Measurements from ENCODE around the gene NIT1. TPM values are rescaled to one million over a fixed set of nuclear protein-coding genes. Genes with fewer than 3 reads are reported as not detected.

NIT1 gene
- total and polyA plus RNA-seq, 10 of the 15 experiments (the other 5 are each of a cell fraction or from before 2014, with no cell fraction given), result 19.2 to 54.4 (median 28.3) TPM

DNA sequence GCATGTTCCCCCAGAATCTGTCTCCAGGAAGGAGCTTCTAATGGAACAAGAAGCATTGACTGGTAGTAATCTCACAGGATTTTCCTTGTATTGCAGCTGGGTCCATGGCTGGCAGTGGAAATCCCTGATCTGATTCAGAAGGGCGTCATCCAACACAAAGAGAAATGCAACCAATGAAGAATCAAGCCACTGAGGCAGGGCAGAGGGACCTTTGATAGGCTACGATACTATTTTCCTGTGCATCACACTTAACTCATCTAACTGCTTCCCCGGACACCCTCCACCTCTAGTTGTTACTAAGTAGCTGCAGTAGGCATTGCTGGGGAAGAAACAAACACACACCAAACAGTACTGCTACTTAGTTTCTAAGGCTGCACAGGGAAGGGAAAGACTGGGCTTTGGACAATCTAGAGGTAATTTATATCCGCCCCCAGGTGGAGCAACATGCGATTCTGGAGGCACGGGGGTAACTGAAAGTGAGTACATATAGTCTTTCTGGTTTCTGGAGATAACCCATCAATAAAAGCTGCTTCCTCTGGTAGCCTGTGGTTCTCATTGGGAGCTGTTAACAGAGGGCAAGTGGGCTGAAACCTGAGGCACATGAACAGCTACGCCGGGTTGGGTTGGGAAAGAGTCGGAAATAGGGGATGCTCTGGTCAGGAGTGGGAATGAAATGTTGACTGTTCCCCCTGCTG is 40.6 kb downstream of the NIT1 start:
- ChIA-PET RAD21 (ENCODE audit: unreplicated experiment) (interaction anchor here (0.8 to 1.3 kb wide), 3 partner anchors 46 to 161 kb away, joined by 3 to 4 read pairs (median 3); no protein-coding TSS in a partner anchor), POLR2A (interaction anchor here (0.8 to 2.2 kb wide), 4 partner anchors 9 to 25 kb away, joined by 3 to 8 read pairs (median 4); no protein-coding TSS in a partner anchor), SMC1A (ENCODE audit: uncharacterized antibody, unreplicated experiment) (interaction anchor here (0.6 to 1.5 kb wide), 5 partner anchors 8 to 227 kb away, joined by 3 to 6 read pairs (median 3); partner anchors contain the start of gene PPOX), CTCF (interaction anchor here (0.8 to 2.2 kb wide), 14 partner anchors 8 to 225 kb away, joined by 3 to 18 read pairs (median 4); partner anchors contain the start of genes B4GALT3, PPOX and USF1)
- Histone ChIP-seq H3K4me1 (ENCODE audit: control insufficient read depth, insufficient read depth, low read length) (peaks cover 17% of the 10 kb centered on the region), H2AFZ (ENCODE audit: control insufficient read depth, low read depth, low read length) (0 out of 2 replicates have a peak overlapping the region, but pooled peaks have one; percentile 82), H3K4me3 (peak overlapping the region; percentile 83; the same call in 1 of the 2 replicates), H3K36me3 (ENCODE audit: control insufficient read depth in 2 of 2, insufficient read depth in 2 of 2, low read length in 1 of 2) (peaks cover 0 to 12% of the 10 kb centered on the region in 2 experiments), H3K79me2 (ENCODE audit: control insufficient read depth, insufficient read depth, low read length) (peaks cover 24% of the 10 kb centered on the region), H3K4me2 (ENCODE audit: control insufficient read depth, insufficient read depth) (peak overlapping the region; percentile 83), H3K27ac (ENCODE audit: control insufficient read depth, insufficient read depth) (peak overlapping the region; percentile 68; the same call in 1 of the 2 replicates), H3K9ac (ENCODE audit: control insufficient read depth, insufficient read depth, low read length) (no peak overlapping the region), H3K27me3 (replicated peaks in 1 of 2; ENCODE audit: control insufficient read depth in 2 of 2, insufficient read depth in 2 of 2, low read length in 1 of 2) (no peaks in the 10 kb centered on the region), H3K9me3 (replicated peaks; ENCODE audit: control insufficient read depth, insufficient read depth, low read length) (no peaks in the 10 kb centered on the region), H4K20me1 (ENCODE audit: control insufficient read depth, insufficient read depth) (no peaks in the 10 kb centered on the region)
- BruUV-seq (replicated peaks), result TSS peak; percentile 9
- WGBS (ENCODE audit: insufficient coverage, insufficient replicate concordance, low lambda C conversion rate, missing lambda C conversion rate), result 31% methylated on average over 9 of the region's 9 CpGs
- in situ Hi-C loops (cut with MboI) (no loop called here), intact Hi-C loops (cut with micrococcal nuclease; ENCODE audit: unreplicated experiment) (no loop called here)
- no peak for FAIRE-seq
- no peak for DNase-seq (ENCODE audit: low read depth, low spot score)
- no peak for TF ChIP-seq MEF2A (IDR thresholded peaks at IDR 0.05; ENCODE audit: insufficient read depth, low read depth, low read length)
- TF ChIP-seq, protein P1, sequence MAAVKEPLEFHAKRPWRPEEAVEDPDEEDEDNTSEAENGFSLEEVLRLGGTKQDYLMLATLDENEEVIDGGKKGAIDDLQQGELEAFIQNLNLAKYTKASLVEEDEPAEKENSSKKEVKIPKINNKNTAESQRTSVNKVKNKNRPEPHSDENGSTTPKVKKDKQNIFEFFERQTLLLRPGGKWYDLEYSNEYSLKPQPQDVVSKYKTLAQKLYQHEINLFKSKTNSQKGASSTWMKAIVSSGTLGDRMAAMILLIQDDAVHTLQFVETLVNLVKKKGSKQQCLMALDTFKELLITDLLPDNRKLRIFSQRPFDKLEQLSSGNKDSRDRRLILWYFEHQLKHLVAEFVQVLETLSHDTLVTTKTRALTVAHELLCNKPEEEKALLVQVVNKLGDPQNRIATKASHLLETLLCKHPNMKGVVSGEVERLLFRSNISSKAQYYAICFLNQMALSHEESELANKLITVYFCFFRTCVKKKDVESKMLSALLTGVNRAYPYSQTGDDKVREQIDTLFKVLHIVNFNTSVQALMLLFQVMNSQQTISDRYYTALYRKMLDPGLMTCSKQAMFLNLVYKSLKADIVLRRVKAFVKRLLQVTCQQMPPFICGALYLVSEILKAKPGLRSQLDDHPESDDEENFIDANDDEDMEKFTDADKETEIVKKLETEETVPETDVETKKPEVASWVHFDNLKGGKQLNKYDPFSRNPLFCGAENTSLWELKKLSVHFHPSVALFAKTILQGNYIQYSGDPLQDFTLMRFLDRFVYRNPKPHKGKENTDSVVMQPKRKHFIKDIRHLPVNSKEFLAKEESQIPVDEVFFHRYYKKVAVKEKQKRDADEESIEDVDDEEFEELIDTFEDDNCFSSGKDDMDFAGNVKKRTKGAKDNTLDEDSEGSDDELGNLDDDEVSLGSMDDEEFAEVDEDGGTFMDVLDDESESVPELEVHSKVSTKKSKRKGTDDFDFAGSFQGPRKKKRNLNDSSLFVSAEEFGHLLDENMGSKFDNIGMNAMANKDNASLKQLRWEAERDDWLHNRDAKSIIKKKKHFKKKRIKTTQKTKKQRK (IDR thresholded peaks at IDR 0.05; ENCODE audit: low read depth, low read length), result no peak
- TF ChIP-seq POLR2AphosphoS2 (IDR thresholded peaks at IDR 0.05; ENCODE audit: low read depth, low read length), result no peak
- no peak for TF ChIP-seq SUPT20H (IDR thresholded peaks at IDR 0.05; ENCODE audit: borderline replicate concordance, control insufficient read depth, low read depth, low read length)
- TF ChIP-seq HDAC2 (IDR thresholded peaks at IDR 0.05), result no peak
- TF ChIP-seq, protein P2, sequence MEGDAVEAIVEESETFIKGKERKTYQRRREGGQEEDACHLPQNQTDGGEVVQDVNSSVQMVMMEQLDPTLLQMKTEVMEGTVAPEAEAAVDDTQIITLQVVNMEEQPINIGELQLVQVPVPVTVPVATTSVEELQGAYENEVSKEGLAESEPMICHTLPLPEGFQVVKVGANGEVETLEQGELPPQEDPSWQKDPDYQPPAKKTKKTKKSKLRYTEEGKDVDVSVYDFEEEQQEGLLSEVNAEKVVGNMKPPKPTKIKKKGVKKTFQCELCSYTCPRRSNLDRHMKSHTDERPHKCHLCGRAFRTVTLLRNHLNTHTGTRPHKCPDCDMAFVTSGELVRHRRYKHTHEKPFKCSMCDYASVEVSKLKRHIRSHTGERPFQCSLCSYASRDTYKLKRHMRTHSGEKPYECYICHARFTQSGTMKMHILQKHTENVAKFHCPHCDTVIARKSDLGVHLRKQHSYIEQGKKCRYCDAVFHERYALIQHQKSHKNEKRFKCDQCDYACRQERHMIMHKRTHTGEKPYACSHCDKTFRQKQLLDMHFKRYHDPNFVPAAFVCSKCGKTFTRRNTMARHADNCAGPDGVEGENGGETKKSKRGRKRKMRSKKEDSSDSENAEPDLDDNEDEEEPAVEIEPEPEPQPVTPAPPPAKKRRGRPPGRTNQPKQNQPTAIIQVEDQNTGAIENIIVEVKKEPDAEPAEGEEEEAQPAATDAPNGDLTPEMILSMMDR (IDR thresholded peaks at IDR 0.05 in 2 of 3, conservative IDR thresholded peaks at IDR 0.05 in 1 of 3; ENCODE audit: control insufficient read depth in 2 of 3, extremely low read depth in 1 of 3, insufficient read depth in 1 of 3, low read depth in 3 of 3, low read length in 3 of 3), result no peak
- TF ChIP-seq RUNX3 (IDR thresholded peaks at IDR 0.05; ENCODE audit: low read length), result no peak
- TF ChIP-seq ZBTB4 (CRISPR knock-in tag; IDR thresholded peaks at IDR 0.05), result no peak
- TF ChIP-seq HCFC1 (IDR thresholded peaks at IDR 0.05; ENCODE audit: low read length), result no peak
- no peak for ATAC-seq

Data from GM12878 (cell line).